Thyroid gland (tissue), 4 donors: ENCODE data around the gene NTNG1.

ENCODE experiments used
- POLR2A ChIP-seq, 2 donors: fragments of 450-650 bp; IDR thresholded peaks; one replicate each; pipeline ENCODE4 v1.6.1; 2017; ENCODE audit warnings: antibody characterized with exemption in 2 of 2, mild to moderate bottlenecking in 2 of 2, moderate library complexity in 1 of 2
- TF ChIP-seq, protein P1 (sequence below), 6 experiments: fragments of 200-600 bp in 3 of 6; fragments of 450-650 bp in 3 of 6; sonication (generic) in 3 of 6; IDR thresholded peaks; one replicate each; pipeline ENCODE4 v1.5.1; 2016 to 2019; ENCODE audit warnings: antibody characterized with exemption in 6 of 6, mild to moderate bottlenecking in 2 of 6, inconsistent platforms in 1 of 6, moderate library complexity in 1 of 6

GRCh38 chr1:107246775-107247345, 106.0 kb downstream of the NTNG1 start:
- no peak for TF ChIP-seq POLR2A (IDR thresholded peaks at IDR 0.05)
- TF ChIP-seq, protein P1, sequence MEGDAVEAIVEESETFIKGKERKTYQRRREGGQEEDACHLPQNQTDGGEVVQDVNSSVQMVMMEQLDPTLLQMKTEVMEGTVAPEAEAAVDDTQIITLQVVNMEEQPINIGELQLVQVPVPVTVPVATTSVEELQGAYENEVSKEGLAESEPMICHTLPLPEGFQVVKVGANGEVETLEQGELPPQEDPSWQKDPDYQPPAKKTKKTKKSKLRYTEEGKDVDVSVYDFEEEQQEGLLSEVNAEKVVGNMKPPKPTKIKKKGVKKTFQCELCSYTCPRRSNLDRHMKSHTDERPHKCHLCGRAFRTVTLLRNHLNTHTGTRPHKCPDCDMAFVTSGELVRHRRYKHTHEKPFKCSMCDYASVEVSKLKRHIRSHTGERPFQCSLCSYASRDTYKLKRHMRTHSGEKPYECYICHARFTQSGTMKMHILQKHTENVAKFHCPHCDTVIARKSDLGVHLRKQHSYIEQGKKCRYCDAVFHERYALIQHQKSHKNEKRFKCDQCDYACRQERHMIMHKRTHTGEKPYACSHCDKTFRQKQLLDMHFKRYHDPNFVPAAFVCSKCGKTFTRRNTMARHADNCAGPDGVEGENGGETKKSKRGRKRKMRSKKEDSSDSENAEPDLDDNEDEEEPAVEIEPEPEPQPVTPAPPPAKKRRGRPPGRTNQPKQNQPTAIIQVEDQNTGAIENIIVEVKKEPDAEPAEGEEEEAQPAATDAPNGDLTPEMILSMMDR (IDR thresholded peaks at IDR 0.05): no peak
